Measurements from ENCODE around the gene ENPP5. TPM values are rescaled to one million over a fixed set of nuclear protein-coding genes. Genes with fewer than 3 reads are reported as not detected.
"Not testable (repeated sequence)": the region's sequence is repeated elsewhere in the genome, so short reads cannot be mapped to it uniquely, and the experiment has no call there.

Gene ENPP5
- total RNA-seq, 1 donor from 2014 or later: 0.12 TPM

GRCh38 chr6:46129629-46130511 lies 40.9 kb downstream of the ENPP5 start, which contains the start of gene ENPP4:
Gene ENPP4 (plus strand): TSS chr6:46129989. CDS start chr6:46139584, 9,595 bp downstream.
- DNase-seq (ENCODE audit: low spot score): peak; percentile 89
- Mint-ChIP-seq H3K27ac (ENCODE audit: unreplicated experiment) (no peak within 1 kb of the TSS), H3K27me3 (ENCODE audit: low read depth) (peaks cover 27% of the 10 kb centered on the region), H3K36me3 (ENCODE audit: low read depth) (no peaks in the 10 kb centered on the region), H3K9me3 (ENCODE audit: low read depth) (no peaks in the 10 kb centered on the region), H3K4me3 (ENCODE audit: unreplicated experiment) (peak within 1 kb of the TSS; percentile 83), H3K4me1 (ENCODE audit: low read depth) (peaks cover 12% of the 10 kb centered on the region)
- TF ChIP-seq, protein P1, sequence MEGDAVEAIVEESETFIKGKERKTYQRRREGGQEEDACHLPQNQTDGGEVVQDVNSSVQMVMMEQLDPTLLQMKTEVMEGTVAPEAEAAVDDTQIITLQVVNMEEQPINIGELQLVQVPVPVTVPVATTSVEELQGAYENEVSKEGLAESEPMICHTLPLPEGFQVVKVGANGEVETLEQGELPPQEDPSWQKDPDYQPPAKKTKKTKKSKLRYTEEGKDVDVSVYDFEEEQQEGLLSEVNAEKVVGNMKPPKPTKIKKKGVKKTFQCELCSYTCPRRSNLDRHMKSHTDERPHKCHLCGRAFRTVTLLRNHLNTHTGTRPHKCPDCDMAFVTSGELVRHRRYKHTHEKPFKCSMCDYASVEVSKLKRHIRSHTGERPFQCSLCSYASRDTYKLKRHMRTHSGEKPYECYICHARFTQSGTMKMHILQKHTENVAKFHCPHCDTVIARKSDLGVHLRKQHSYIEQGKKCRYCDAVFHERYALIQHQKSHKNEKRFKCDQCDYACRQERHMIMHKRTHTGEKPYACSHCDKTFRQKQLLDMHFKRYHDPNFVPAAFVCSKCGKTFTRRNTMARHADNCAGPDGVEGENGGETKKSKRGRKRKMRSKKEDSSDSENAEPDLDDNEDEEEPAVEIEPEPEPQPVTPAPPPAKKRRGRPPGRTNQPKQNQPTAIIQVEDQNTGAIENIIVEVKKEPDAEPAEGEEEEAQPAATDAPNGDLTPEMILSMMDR (IDR thresholded peaks at IDR 0.05): peak; percentile 23

GRCh38 chr6:46129291-46129628 lies 41.5 kb downstream of the ENPP5 start:
- peaks cover under 1% of the 10 kb centered on the region for H3K9me3 Mint-ChIP-seq (ENCODE audit: low read depth)
- peaks cover 12% of the 10 kb centered on the region for H3K4me1 Mint-ChIP-seq (ENCODE audit: low read depth)
- TF ChIP-seq, protein P1 (IDR thresholded peaks at IDR 0.05): no peak
- no peak overlapping the region for H3K27ac Mint-ChIP-seq (ENCODE audit: unreplicated experiment)
- peak overlapping the region; percentile 83 for H3K4me3 Mint-ChIP-seq (ENCODE audit: unreplicated experiment)
- peaks cover 29% of the 10 kb centered on the region for H3K27me3 Mint-ChIP-seq (ENCODE audit: low read depth)
- no peaks in the 10 kb centered on the region for H3K36me3 Mint-ChIP-seq (ENCODE audit: low read depth)
- no peak for DNase-seq (ENCODE audit: low spot score)

DNA sequence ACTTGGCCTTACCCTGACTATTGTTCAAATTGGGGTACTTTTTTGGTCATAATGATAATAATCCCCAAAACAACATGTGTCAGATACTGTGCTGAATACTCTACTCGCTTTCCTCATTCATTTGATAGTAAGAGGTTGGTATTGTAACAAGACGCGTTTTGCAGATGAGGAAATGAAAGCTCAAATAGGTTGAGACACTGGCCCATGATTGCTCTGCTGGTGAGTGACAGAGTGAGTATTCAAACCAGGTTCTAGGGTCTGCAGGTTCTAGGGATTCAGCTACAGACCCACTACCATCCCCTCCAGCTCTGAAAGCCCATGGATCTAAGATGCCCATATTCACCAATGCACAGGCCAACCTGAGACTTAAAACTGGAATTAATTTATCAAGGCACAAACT lies 42.3 kb downstream of the ENPP5 start:
- Mint-ChIP-seq H3K9me3 (ENCODE audit: low read depth) (peaks cover 4% of the 10 kb centered on the region), H3K27me3 (ENCODE audit: low read depth) (peaks cover 26% of the 10 kb centered on the region), H3K36me3 (ENCODE audit: low read depth) (no peaks in the 10 kb centered on the region), H3K4me1 (ENCODE audit: low read depth) (peaks cover 12% of the 10 kb centered on the region), H3K27ac (ENCODE audit: unreplicated experiment) (no peak overlapping the region), H3K4me3 (ENCODE audit: unreplicated experiment) (no peak overlapping the region)
- no peak for DNase-seq (ENCODE audit: low spot score)
- TF ChIP-seq, protein P1 (IDR thresholded peaks at IDR 0.05): no peak

DNA sequence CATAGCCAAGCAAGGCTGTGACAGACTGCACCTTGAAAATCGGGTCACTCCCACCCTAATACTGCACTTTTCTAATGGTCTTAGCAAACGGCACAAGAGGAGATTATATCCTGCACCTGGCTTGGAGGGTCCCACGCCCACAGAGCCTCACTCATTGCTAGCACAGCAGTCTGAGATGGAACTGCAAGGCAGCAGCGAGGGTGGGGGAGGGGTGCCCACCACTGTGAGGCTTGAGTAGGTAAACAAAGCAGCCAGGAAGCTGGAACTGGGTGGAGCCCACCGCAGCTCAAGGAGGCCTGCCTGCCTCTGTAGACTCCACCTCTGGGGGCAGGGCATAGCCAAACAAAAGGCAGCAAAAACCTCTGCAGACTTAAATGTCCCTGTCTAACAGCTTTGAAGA lies 51.1 kb downstream of the ENPP5 start:
- H3K4me3 Mint-ChIP-seq (ENCODE audit: unreplicated experiment); DNase-seq (ENCODE audit: low spot score); H3K4me1 Mint-ChIP-seq (ENCODE audit: low read depth); H3K36me3 Mint-ChIP-seq (ENCODE audit: low read depth); H3K27ac Mint-ChIP-seq (ENCODE audit: unreplicated experiment): not testable (repeated sequence)
- Mint-ChIP-seq H3K9me3 (ENCODE audit: low read depth) (peaks cover 13% of the 10 kb centered on the region), H3K27me3 (ENCODE audit: low read depth) (peaks cover 18% of the 10 kb centered on the region)

DNA sequence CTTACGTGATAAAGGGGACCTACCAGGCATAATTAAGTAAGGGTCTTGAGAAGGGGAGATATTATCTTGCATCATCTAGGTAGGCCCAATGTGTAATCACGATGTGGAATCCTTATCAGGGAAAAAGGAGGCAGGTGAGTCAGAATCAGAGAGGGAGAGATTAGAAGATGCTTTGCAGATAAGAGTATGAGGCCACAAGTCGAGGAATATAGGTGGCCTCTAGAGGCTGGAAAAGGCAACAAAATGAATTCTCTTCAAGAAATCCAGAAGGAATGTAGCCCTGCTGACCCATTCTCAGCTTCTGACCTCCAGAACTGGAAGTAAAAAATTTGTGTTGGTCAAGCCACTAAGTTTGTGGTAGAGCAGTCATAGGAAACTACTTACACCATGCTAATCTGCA lies 51.9 kb downstream of the ENPP5 start:
- Mint-ChIP-seq H3K9me3 (ENCODE audit: low read depth) (peaks cover 10% of the 10 kb centered on the region), H3K27ac (ENCODE audit: unreplicated experiment) (no peak overlapping the region)

More for the DNA sequence above, 51.9 kb downstream of the ENPP5 start:
- H3K4me1 Mint-ChIP-seq (ENCODE audit: low read depth): no peaks in the 10 kb centered on the region
- DNase-seq (ENCODE audit: low spot score): no peak
- no peak overlapping the region for H3K4me3 Mint-ChIP-seq (ENCODE audit: unreplicated experiment)
- TF ChIP-seq, protein P1 (IDR thresholded peaks at IDR 0.05): no peak
- no peaks in the 10 kb centered on the region for H3K36me3 Mint-ChIP-seq (ENCODE audit: low read depth)
- peaks cover 17% of the 10 kb centered on the region for H3K27me3 Mint-ChIP-seq (ENCODE audit: low read depth)

Data from chondrocyte (in vitro differentiated cells).